ENCODE measurements around the gene AURKA. TPM values are rescaled to one million over a fixed set of nuclear protein-coding genes. Genes with fewer than 3 reads are reported as not detected.

Gene AURKA
- total and polyA plus RNA-seq, 8 donors, result 3.7 to 28.8 (median 17.2) TPM

GRCh38 chr20:56373942-56374341, 18.1 kb downstream of the AURKA start:
- no peak for DNase-seq
- intact Hi-C loops (cut with DNase I), result no loop called here
- Histone ChIP-seq H3K4me3 (no peak overlapping the region), H3K27ac (peak overlapping the region in 1 of 2 donors; percentile 75), H3K4me1 (peaks cover 0 to 9% of the 10 kb centered on the region in 2 donors), H3K27me3 (no peaks in the 10 kb centered on the region), H3K9me3 (no peaks in the 10 kb centered on the region), H3K36me3 (peaks cover 0 to 26% of the 10 kb centered on the region in 2 donors)
- no peak for TF ChIP-seq CTCF (IDR thresholded peaks at IDR 0.05)
- peak; percentile 83 for ATAC-seq

DNA sequence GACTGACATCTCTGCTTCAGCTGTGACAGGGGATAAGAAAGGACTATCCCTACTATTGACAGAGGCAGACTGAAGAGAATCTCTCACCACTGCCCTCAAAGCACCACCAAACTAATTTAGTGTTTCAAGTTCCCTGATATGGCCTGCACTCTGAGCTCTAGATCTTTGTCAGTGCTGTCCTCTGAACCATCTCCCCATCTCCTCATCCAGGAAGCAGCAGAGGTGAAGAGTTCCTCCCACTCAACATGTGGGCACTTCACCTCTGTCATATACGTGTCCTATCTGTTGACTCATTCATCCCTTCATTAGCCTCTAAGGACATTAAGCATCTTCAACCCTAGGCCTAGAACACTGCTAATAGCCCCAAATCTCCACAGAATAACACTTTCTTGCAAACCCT, 19.2 kb downstream of the AURKA start:
- TF ChIP-seq CTCF (IDR thresholded peaks at IDR 0.05), result no peak

GRCh38 chr20:56371977-56372376, 20.0 kb downstream of the AURKA start:
- peaks cover 0 to 9% of the 10 kb centered on the region in 2 donors for H3K4me1 ChIP-seq
- no peak for TF ChIP-seq CTCF (IDR thresholded peaks at IDR 0.05)
- H3K36me3 ChIP-seq, result peaks cover 0 to 43% of the 10 kb centered on the region in 2 donors
- no peaks in the 10 kb centered on the region for H3K27me3 ChIP-seq
- intact Hi-C loops (cut with DNase I), result no loop called here
- ATAC-seq (no peak), DNase-seq (no peak)
- no peaks in the 10 kb centered on the region for H3K9me3 ChIP-seq
- no peak overlapping the region for H3K27ac ChIP-seq
- no peak overlapping the region for H3K4me3 ChIP-seq

More for the DNA sequence above, 19.2 kb downstream of the AURKA start:
- no peak for DNase-seq
- H3K27me3 ChIP-seq, result no peaks in the 10 kb centered on the region
- no peak overlapping the region for H3K27ac ChIP-seq
- H3K4me1 ChIP-seq, result peaks cover 0 to 9% of the 10 kb centered on the region in 2 donors
- no peaks in the 10 kb centered on the region for H3K9me3 ChIP-seq
- intact Hi-C loops (cut with DNase I), result no loop called here
- no peak overlapping the region for H3K4me3 ChIP-seq
- peaks cover 0 to 34% of the 10 kb centered on the region in 2 donors for H3K36me3 ChIP-seq
- ATAC-seq, result no peak

DNA sequence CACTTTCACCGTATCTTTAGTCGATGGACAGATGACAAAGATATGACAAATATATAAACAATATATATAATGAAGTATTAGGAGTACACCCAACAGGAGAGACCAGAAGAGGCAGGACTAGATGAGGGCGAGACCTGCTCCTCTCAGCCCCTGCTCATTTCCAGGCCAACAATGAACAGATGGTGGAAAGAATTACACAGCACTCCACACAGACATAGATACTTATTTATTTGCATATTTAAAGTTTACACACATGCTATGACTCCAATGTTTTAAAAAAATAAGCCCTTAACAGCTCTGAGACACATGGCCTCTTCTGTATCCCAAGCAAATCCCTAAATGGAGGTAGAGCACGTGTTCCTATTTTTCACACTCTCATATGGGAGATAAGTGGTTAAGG, 22.8 kb downstream of the AURKA start:
- DNase-seq (no peak), ATAC-seq (no peak)
- Histone ChIP-seq H3K4me1 (peaks cover 0 to 3% of the 10 kb centered on the region in 2 donors), H3K27me3 (no peaks in the 10 kb centered on the region), H3K9me3 (no peaks in the 10 kb centered on the region), H3K36me3 (peaks cover 0 to 62% of the 10 kb centered on the region in 2 donors), H3K27ac (no peak overlapping the region), H3K4me3 (no peak overlapping the region)
- TF ChIP-seq CTCF (IDR thresholded peaks at IDR 0.05), result no peak
- intact Hi-C loops (cut with DNase I), result no loop called here

DNA sequence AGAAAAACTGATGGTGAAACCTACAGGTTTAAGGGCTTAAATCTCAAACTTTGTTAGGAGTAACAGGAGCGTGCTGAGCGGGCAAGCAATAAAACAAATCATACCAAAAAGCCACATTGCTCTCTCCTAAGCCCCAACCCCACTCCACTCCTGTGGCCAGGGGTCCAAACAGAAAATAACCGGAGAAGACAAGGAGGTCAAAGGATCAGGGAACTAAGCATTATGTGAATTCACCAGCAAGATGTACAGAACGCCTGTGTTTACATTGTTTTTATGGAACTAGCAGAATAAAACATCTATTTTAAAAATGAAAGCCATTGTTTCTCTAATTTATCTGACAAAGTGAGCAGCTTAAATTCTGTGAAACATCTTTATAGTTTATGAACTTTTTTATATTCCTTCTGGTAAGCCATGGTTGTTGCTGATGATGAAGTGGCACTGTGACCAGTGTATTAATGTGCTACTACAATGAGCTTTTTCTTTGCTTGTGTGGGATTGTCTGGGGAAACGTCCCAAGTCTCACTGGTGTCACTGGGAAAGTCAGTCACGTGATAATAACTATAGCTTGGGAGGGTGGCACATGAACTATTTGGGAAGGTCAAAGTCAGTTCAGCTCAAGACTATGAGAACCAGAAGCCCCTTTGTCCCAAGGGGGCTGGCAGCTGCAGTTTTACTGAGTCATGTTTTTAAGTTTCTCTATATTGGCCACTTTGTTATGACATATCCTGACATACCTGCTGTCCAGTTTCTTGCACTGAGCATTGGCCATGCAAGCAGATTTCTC, 23.5 kb downstream of the AURKA start:
- ATAC-seq (no peak), DNase-seq (no peak)
- Histone ChIP-seq H3K9me3 (no peaks in the 10 kb centered on the region), H3K27me3 (no peaks in the 10 kb centered on the region), H3K36me3 (peaks cover 0 to 62% of the 10 kb centered on the region in 2 donors), H3K4me3 (no peak overlapping the region), H3K4me1 (no peaks in the 10 kb centered on the region), H3K27ac (no peak overlapping the region)
- TF ChIP-seq CTCF (IDR thresholded peaks at IDR 0.05), result no peak
- intact Hi-C loops (cut with DNase I), result no loop called here

Data from left lung (tissue), 10 donors.